ENCODE data around the gene PRMT9.

DNA sequence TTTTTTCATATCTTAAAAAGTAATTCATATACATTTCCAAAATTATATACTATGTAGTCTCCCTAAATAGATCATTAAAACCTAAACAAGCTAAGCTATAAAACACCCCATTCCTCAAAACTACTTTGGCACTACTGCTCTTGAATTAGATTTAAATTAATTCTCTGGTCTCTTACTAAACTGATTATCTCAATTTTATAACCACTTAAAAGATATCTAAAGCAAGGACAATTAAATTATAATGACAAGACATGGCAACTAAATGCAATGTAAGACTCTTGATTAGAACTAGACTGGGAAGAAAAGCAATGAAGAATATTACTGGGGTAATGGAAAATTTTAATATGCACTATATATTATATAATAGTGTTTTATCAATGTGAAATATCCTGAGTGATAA, 38.9 kb downstream of the PRMT9 start:
- TF ChIP-seq, protein P1, sequence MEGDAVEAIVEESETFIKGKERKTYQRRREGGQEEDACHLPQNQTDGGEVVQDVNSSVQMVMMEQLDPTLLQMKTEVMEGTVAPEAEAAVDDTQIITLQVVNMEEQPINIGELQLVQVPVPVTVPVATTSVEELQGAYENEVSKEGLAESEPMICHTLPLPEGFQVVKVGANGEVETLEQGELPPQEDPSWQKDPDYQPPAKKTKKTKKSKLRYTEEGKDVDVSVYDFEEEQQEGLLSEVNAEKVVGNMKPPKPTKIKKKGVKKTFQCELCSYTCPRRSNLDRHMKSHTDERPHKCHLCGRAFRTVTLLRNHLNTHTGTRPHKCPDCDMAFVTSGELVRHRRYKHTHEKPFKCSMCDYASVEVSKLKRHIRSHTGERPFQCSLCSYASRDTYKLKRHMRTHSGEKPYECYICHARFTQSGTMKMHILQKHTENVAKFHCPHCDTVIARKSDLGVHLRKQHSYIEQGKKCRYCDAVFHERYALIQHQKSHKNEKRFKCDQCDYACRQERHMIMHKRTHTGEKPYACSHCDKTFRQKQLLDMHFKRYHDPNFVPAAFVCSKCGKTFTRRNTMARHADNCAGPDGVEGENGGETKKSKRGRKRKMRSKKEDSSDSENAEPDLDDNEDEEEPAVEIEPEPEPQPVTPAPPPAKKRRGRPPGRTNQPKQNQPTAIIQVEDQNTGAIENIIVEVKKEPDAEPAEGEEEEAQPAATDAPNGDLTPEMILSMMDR (IDR thresholded peaks at IDR 0.05), result no peak
- TF ChIP-seq EZH2 (IDR thresholded peaks at IDR 0.05; ENCODE audit: borderline replicate concordance, insufficient read depth, low read depth, low read length, poor library complexity, severe bottlenecking), result no peak

Measured in B cell (primary cell).